ENCODE measurements around the gene DCBLD2. TPM values are rescaled to one million over a fixed set of nuclear protein-coding genes. Genes with fewer than 3 reads are reported as not detected.

The DCBLD2 gene
- polyA plus RNA-seq, 1 of the 3 experiments (the other 2 are of a cell fraction), result 159 TPM

DNA sequence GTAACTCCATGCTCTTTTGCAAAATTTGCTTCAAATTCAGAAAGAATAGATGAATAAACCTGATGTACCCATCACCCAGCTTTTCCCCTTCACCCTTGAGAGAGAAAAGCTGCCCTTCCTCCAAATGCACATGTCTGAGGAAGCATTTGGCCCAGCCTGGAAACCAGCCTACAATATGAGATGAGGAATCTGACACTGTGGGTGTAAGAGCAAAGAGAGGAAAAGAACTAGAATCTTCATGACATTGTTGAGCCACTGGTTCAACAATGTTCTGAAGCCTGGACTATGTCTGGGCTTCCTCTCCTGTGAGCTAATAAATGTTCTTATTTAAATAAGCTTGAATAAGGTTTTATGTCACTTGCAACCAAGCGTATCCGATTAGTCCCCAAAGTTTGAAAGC lies 18.7 kb upstream of the DCBLD2 start:
- TF ChIP-seq, protein P1, sequence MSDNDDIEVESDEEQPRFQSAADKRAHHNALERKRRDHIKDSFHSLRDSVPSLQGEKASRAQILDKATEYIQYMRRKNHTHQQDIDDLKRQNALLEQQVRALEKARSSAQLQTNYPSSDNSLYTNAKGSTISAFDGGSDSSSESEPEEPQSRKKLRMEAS (IDR thresholded peaks at IDR 0.05; ENCODE audit: low read depth), result no peak
- TF ChIP-seq RAD21 (IDR thresholded peaks at IDR 0.05; ENCODE audit: low read length), result no peak
- Histone ChIP-seq H3K27ac (ENCODE audit: low read depth in 2 of 2, low read length in 1 of 2) (no peak overlapping the region), H4K20me1 (ENCODE audit: insufficient read depth) (no peaks in the 10 kb centered on the region), H2AFZ (ENCODE audit: low read depth) (no peak overlapping the region), H3K9me2 (no peaks in the 10 kb centered on the region), H3K9me3 (no peaks in the 10 kb centered on the region), H3K4me1 (ENCODE audit: control insufficient read depth in 1 of 2, insufficient read depth in 2 of 2, low read depth in 1 of 2, low read length in 1 of 2) (peaks cover 0 to 37% of the 10 kb centered on the region in 2 experiments; a peak in 1 of 4 replicates), H3K9ac (no peak overlapping the region), H3K4me2 (no peak overlapping the region), H3K4me3 (ENCODE audit: low read depth in 2 of 2, low read length in 1 of 2) (no peak overlapping the region), H3K27me3 (ENCODE audit: insufficient read depth) (no peaks in the 10 kb centered on the region), H3F3A (replicated peaks; ENCODE audit: insufficient read depth) (peaks cover 37% of the 10 kb centered on the region), H3K79me2 (ENCODE audit: insufficient read depth) (peaks cover 6% of the 10 kb centered on the region), H3K36me3 (replicated peaks in 1 of 2; ENCODE audit: control insufficient read depth in 1 of 2, insufficient read depth in 2 of 2, low read length in 1 of 2) (no peaks in the 10 kb centered on the region)
- ChIA-PET POLR2A (no interaction called here), CTCF (no interaction called here)
- no peak for DNase-seq
- WGBS (ENCODE audit: low lambda C conversion rate), result 94% methylated on average over 2 of the region's 2 CpGs

DNA sequence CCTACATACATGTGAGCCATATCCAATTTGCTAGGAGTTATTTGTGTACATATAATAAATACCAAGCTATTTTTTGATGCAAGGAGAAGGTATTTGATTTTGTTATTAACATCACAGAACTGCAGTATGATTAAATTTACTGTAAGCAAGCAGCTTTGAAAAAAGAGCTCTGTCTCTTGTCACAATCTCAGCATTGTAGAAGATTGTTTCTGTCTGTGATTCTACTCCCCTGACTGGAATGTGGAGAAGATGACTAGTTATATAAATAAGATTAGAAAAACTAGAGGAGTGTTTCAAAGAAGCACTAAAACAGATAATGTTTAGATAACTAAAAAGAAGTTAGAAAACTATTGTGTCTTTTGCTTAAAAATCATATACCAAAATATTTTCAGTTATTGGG lies 17.1 kb upstream of the DCBLD2 start:
- Histone ChIP-seq H4K20me1 (ENCODE audit: insufficient read depth) (no peaks in the 10 kb centered on the region), H3F3A (replicated peaks; ENCODE audit: insufficient read depth) (peaks cover 33% of the 10 kb centered on the region), H3K79me2 (ENCODE audit: insufficient read depth) (peaks cover 6% of the 10 kb centered on the region), H3K4me1 (ENCODE audit: control insufficient read depth in 1 of 2, insufficient read depth in 2 of 2, low read depth in 1 of 2, low read length in 1 of 2) (peaks cover 0 to 32% of the 10 kb centered on the region in 2 experiments; a peak in 1 of 4 replicates), H3K36me3 (replicated peaks in 1 of 2; ENCODE audit: control insufficient read depth in 1 of 2, insufficient read depth in 2 of 2, low read length in 1 of 2) (no peaks in the 10 kb centered on the region), H3K27me3 (ENCODE audit: insufficient read depth) (no peaks in the 10 kb centered on the region), H3K9me2 (no peaks in the 10 kb centered on the region), H3K27ac (ENCODE audit: low read depth in 2 of 2, low read length in 1 of 2) (peak overlapping the region; percentile 28 to 79; a peak in 3 of 4 replicates), H3K4me3 (ENCODE audit: low read depth in 2 of 2, low read length in 1 of 2) (no peak overlapping the region), H3K9me3 (no peaks in the 10 kb centered on the region), H3K9ac (peak overlapping the region; percentile 29; the same call in 1 of the 2 replicates), H2AFZ (ENCODE audit: low read depth) (no peak overlapping the region), H3K4me2 (peak overlapping the region; percentile 47)
- ChIA-PET POLR2A (no interaction called here), CTCF (interaction anchor here (0.7 kb wide), 1 partner anchor 32 kb away, joined by 3 read pairs; no protein-coding TSS in a partner anchor)
- TF ChIP-seq, protein P2, sequence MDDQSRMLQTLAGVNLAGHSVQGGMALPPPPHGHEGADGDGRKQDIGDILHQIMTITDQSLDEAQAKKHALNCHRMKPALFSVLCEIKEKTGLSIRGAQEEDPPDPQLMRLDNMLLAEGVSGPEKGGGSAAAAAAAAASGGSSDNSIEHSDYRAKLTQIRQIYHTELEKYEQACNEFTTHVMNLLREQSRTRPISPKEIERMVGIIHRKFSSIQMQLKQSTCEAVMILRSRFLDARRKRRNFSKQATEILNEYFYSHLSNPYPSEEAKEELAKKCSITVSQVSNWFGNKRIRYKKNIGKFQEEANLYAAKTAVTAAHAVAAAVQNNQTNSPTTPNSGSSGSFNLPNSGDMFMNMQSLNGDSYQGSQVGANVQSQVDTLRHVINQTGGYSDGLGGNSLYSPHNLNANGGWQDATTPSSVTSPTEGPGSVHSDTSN (IDR thresholded peaks at IDR 0.05), result peak; percentile 56; the same call in 1 of the 2 replicates
- TF ChIP-seq ELF1 (IDR thresholded peaks at IDR 0.05) (no peak), TCF12 (IDR thresholded peaks at IDR 0.05) (peak; percentile 69), JUND (IDR thresholded peaks at IDR 0.05) (peak; percentile 23; the same call in 1 of the 2 replicates), EP300 (IDR thresholded peaks at IDR 0.05; ENCODE audit: borderline replicate concordance in 1 of 2, low read depth in 1 of 2, low read length in 1 of 2) (peak in 1 of 2 experiments; percentile 39; a peak in 2 of 4 replicates), TEAD4 (IDR thresholded peaks at IDR 0.05; ENCODE audit: borderline replicate concordance, insufficient read depth) (0 out of 2 replicates have a peak, but pooled peaks have one; percentile 12)
- TF ChIP-seq, protein P3, sequence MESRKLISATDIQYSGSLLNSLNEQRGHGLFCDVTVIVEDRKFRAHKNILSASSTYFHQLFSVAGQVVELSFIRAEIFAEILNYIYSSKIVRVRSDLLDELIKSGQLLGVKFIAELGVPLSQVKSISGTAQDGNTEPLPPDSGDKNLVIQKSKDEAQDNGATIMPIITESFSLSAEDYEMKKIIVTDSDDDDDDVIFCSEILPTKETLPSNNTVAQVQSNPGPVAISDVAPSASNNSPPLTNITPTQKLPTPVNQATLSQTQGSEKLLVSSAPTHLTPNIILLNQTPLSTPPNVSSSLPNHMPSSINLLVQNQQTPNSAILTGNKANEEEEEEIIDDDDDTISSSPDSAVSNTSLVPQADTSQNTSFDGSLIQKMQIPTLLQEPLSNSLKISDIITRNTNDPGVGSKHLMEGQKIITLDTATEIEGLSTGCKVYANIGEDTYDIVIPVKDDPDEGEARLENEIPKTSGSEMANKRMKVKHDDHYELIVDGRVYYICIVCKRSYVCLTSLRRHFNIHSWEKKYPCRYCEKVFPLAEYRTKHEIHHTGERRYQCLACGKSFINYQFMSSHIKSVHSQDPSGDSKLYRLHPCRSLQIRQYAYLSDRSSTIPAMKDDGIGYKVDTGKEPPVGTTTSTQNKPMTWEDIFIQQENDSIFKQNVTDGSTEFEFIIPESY (IDR thresholded peaks at IDR 0.05; ENCODE audit: borderline replicate concordance, low read depth), result no peak
- no peak for DNase-seq
